Measurements from ENCODE around the gene PCP4L1. TPM values are rescaled to one million over a fixed set of nuclear protein-coding genes. Genes with fewer than 3 reads are reported as not detected.

PCP4L1 gene
- polyA plus RNA-seq, 6 donors from 2014 or later = not detected

DNA sequence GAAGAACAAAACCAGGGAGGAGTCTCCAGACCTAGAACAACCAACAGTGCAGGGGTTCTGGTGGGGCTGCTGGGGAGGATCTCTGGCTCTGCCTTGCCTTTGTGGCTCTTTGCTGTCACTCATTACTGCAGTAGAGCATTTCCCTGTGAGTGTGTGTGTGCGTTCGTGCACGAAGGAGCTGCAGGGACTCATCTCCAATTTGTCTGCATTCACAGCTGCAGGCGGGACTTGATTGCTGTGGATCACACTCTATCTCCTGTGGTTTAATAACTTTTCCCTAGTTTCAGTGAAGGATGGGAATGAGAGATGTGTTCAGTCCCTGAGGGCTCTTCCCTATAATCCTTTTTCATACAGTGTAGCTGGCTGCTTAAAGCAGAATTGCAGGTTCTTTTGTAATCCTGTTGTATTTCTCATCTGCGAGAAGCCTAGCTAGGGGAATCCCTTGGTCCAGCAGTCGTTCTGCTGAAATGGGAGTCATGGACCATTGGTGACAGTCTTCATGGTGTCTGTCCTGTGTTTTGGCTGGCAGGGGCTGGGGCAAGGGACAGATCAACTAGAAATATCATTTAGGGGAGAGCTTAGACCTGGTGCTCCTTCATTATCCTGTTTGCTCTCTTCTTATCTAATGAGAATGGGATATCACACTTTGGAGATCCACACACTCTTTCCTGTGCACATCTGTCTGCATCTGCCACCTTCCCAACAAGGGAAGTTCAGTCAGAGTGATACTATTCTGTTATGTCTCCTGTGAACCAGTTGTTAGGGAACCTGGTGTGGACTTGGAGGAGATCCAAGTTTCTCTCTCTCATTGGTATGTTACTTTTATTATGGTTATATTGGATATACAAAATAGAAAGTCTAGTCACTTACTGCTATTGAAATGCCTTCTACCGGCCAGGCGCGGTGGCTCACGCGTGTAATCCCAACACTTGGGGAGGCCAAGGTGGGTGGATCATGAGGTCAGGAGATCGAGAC lies 3.0 kb downstream of the PCP4L1 start:
- Mint-ChIP-seq H3K4me1 (peaks cover 11 to 32% (median 28%) of the 10 kb centered on the region in 3 donors), H3K27ac (peak overlapping the region in 2 of 6 donors; percentile 53 to 64), H3K27me3 (peaks cover 51 to 62% (median 61%) of the 10 kb centered on the region in 3 donors), H3K9me3 (peaks cover 0 to 20% (median 18%) of the 10 kb centered on the region in 7 donors), H3K36me3 (peaks cover 10 to 21% of the 10 kb centered on the region in 2 donors), H3K4me3 (no peak overlapping the region)
- DNase-seq = no peak
- ATAC-seq (ENCODE audit: low read depth in 2 of 2) = peak; percentile 37 to 40

- no peak for ATAC-seq (ENCODE audit: low read depth in 2 of 2)
- H3K27ac Mint-ChIP-seq = no peak overlapping the region
- no peak overlapping the region for H3K4me3 Mint-ChIP-seq
- H3K4me1 Mint-ChIP-seq = peaks cover 5 to 24% (median 21%) of the 10 kb centered on the region in 3 donors
- H3K9me3 Mint-ChIP-seq = no peaks in the 10 kb centered on the region
- peaks cover 19 to 30% (median 24%) of the 10 kb centered on the region in 3 donors for H3K27me3 Mint-ChIP-seq
- DNase-seq = no peak
- no peaks in the 10 kb centered on the region for H3K36me3 Mint-ChIP-seq
Observed at GRCh38 chr1:161265305-161265704, 6.8 kb downstream of the PCP4L1 start.

- Mint-ChIP-seq H3K4me1 (peaks cover 5 to 16% (median 14%) of the 10 kb centered on the region in 3 donors), H3K4me3 (no peak overlapping the region), H3K27ac (no peak overlapping the region), H3K9me3 (no peaks in the 10 kb centered on the region), H3K27me3 (peaks cover 11 to 21% (median 17%) of the 10 kb centered on the region in 3 donors), H3K36me3 (no peaks in the 10 kb centered on the region)
- ATAC-seq (ENCODE audit: low read depth in 2 of 2) (no peak), DNase-seq (no peak)
Observed at GRCh38 chr1:161266202-161266601, 7.7 kb downstream of the PCP4L1 start.

DNA sequence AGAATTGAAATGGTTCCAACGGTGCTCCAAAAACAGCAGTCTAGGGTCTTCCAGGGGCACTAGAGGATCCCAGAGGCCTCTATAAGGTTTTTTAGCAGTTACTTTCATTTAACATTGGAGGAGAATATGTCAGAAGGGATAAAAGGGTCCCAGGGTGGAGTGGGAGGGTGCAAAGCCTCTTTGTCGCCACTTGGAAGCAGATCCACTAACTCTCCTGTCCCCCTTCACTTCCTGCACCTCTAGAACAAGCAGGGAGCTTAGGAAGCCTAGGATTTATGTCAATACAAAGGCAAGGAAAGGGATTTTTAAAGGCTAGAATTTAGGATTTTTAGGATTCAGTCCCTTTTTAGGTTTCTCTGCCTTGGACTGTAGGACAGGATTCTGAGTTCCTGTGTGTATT lies 8.3 kb downstream of the PCP4L1 start:
- Mint-ChIP-seq H3K36me3 (no peaks in the 10 kb centered on the region), H3K9me3 (no peaks in the 10 kb centered on the region), H3K4me3 (no peak overlapping the region), H3K27me3 (peaks cover 5 to 17% (median 14%) of the 10 kb centered on the region in 3 donors), H3K4me1 (peaks cover 5 to 13% (median 10%) of the 10 kb centered on the region in 3 donors), H3K27ac (no peak overlapping the region)
- ATAC-seq (ENCODE audit: low read depth in 2 of 2) = no peak
- DNase-seq = no peak

DNA sequence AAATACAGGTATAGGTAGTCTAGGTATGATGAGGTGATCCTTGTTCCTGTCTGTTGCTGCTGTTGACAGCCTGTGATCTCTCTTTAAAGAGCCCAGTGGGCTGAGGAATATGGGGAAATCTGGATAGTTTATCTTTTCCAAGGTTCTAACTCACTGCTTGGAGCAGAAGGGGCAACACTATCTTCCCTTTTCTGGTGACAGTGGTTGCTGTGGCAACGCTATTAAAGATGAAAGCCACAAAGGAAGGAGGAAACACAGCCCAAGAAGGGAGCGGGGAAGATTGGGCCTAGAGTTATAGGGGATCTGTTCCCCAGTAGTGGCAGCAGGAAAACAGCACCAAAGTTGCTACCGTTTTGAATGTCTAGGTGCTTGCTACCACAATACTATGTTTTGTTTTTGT lies 8.8 kb downstream of the PCP4L1 start:
- no peak overlapping the region for H3K27ac Mint-ChIP-seq
- H3K9me3 Mint-ChIP-seq = no peaks in the 10 kb centered on the region
- no peak overlapping the region for H3K4me3 Mint-ChIP-seq
- peaks cover 5 to 13% (median 10%) of the 10 kb centered on the region in 3 donors for H3K4me1 Mint-ChIP-seq
- peaks cover 3 to 17% (median 10%) of the 10 kb centered on the region in 3 donors for H3K27me3 Mint-ChIP-seq
- ATAC-seq (ENCODE audit: low read depth in 2 of 2) (no peak), DNase-seq (no peak)
- no peaks in the 10 kb centered on the region for H3K36me3 Mint-ChIP-seq

GRCh38 chr1:161273402-161273801 lies 14.9 kb downstream of the PCP4L1 start:
- Mint-ChIP-seq H3K27ac (no peak overlapping the region), H3K4me1 (no peaks in the 10 kb centered on the region), H3K9me3 (no peaks in the 10 kb centered on the region), H3K4me3 (no peak overlapping the region), H3K27me3 (peaks cover 23 to 49% (median 39%) of the 10 kb centered on the region in 3 donors), H3K36me3 (no peaks in the 10 kb centered on the region)
- ATAC-seq (ENCODE audit: low read depth in 2 of 2) (no peak), DNase-seq (no peak)

DNA sequence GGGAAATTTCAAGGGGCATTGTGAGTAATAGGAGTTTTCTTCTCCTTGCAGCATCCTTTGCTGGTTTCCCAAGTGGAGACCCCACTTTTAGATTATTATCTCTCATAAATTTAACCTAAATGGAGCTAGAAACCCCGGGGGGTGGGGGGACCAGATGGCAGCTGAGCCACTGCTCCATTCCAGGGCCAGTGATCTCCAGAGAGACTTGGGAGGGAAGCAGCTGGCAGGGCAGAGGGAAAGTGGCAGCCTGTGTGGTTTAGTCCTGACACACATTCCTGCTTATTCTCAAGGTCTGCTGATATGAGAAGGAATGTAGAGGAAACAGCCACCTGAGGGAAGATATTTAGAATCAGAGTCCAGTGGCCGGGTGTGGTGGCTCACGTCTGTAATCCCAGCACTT lies 16.3 kb downstream of the PCP4L1 start:
- H3K4me1 Mint-ChIP-seq = no peaks in the 10 kb centered on the region
- ATAC-seq (ENCODE audit: low read depth in 2 of 2) (no peak), DNase-seq (no peak)
- H3K27me3 Mint-ChIP-seq = peaks cover 23 to 54% (median 45%) of the 10 kb centered on the region in 3 donors
- no peaks in the 10 kb centered on the region for H3K9me3 Mint-ChIP-seq
- H3K27ac Mint-ChIP-seq = no peak overlapping the region
- H3K4me3 Mint-ChIP-seq = no peak overlapping the region
- H3K36me3 Mint-ChIP-seq = peaks cover 0 to 7% of the 10 kb centered on the region in 2 donors

GRCh38 chr1:161282991-161283390 lies 24.4 kb downstream of the PCP4L1 start:
- H3K9me3 Mint-ChIP-seq = no peaks in the 10 kb centered on the region
- H3K27ac Mint-ChIP-seq = peak overlapping the region in 1 of 6 donors; percentile 6

GRCh38 chr1:161285113-161285512 lies 26.6 kb downstream of the PCP4L1 start:
- DNase-seq = no peak
- ATAC-seq (ENCODE audit: low read depth in 2 of 2) = no peak
- H3K4me3 Mint-ChIP-seq = no peak overlapping the region
- H3K36me3 Mint-ChIP-seq = no peaks in the 10 kb centered on the region
- no peak overlapping the region for H3K27ac Mint-ChIP-seq
- H3K27me3 Mint-ChIP-seq = peaks cover 9 to 10% (median 10%) of the 10 kb centered on the region in 3 donors
- peaks cover 3 to 9% (median 7%) of the 10 kb centered on the region in 3 donors for H3K4me1 Mint-ChIP-seq
- H3K9me3 Mint-ChIP-seq = no peaks in the 10 kb centered on the region

More at GRCh38 chr1:161282991-161283390, 24.4 kb downstream of the PCP4L1 start:
- ATAC-seq (ENCODE audit: low read depth in 2 of 2) (no peak), DNase-seq (no peak)
- Mint-ChIP-seq H3K4me1 (peaks cover 3 to 9% (median 7%) of the 10 kb centered on the region in 3 donors), H3K4me3 (no peak overlapping the region), H3K27me3 (peaks cover 9 to 22% (median 20%) of the 10 kb centered on the region in 3 donors), H3K36me3 (peaks cover 0 to 7% of the 10 kb centered on the region in 2 donors)

- H3K4me1 Mint-ChIP-seq = peaks cover 3 to 9% (median 7%) of the 10 kb centered on the region in 3 donors
- peak overlapping the region in 1 of 6 donors; percentile 24 for H3K27ac Mint-ChIP-seq
- H3K4me3 Mint-ChIP-seq = no peak overlapping the region
- no peak for DNase-seq
- ATAC-seq (ENCODE audit: low read depth in 2 of 2) = no peak
- H3K27me3 Mint-ChIP-seq = peaks cover 6 to 10% (median 9%) of the 10 kb centered on the region in 3 donors
- no peaks in the 10 kb centered on the region for H3K9me3 Mint-ChIP-seq
- H3K36me3 Mint-ChIP-seq = no peaks in the 10 kb centered on the region
Observed at GRCh38 chr1:161285521-161285920, 27.0 kb downstream of the PCP4L1 start.

- no peak for DNase-seq
- ATAC-seq (ENCODE audit: low read depth in 2 of 2) = no peak
- Mint-ChIP-seq H3K4me3 (no peak overlapping the region), H3K4me1 (peaks cover 6 to 14% (median 10%) of the 10 kb centered on the region in 3 donors), H3K27me3 (peaks cover 6 to 10% (median 6%) of the 10 kb centered on the region in 3 donors), H3K36me3 (no peaks in the 10 kb centered on the region), H3K27ac (peak overlapping the region in 1 of 6 donors; percentile 33), H3K9me3 (no peaks in the 10 kb centered on the region)
Observed at GRCh38 chr1:161287482-161288054, 29.0 kb downstream of the PCP4L1 start.

- H3K9me3 Mint-ChIP-seq = no peaks in the 10 kb centered on the region
- H3K4me1 Mint-ChIP-seq = peaks cover 3 to 7% (median 4%) of the 10 kb centered on the region in 3 donors
- ATAC-seq (ENCODE audit: low read depth in 2 of 2) (no peak), DNase-seq (no peak)
- H3K27ac Mint-ChIP-seq = peak overlapping the region in 1 of 6 donors; percentile 34
- no peaks in the 10 kb centered on the region for H3K36me3 Mint-ChIP-seq
- H3K4me3 Mint-ChIP-seq = peak overlapping the region in 1 of 8 donors; percentile 44
- H3K27me3 Mint-ChIP-seq = peaks cover 0 to 4% (median 0%) of the 10 kb centered on the region in 3 donors
Observed at GRCh38 chr1:161290779-161291178, 32.2 kb downstream of the PCP4L1 start.

- ATAC-seq (ENCODE audit: low read depth in 2 of 2) (no peak), DNase-seq (no peak)
- peak overlapping the region in 1 of 6 donors; percentile 54 for H3K27ac Mint-ChIP-seq
- H3K9me3 Mint-ChIP-seq = no peaks in the 10 kb centered on the region
- H3K4me3 Mint-ChIP-seq = no peak overlapping the region
- H3K36me3 Mint-ChIP-seq = no peaks in the 10 kb centered on the region
- no peaks in the 10 kb centered on the region for H3K27me3 Mint-ChIP-seq
- H3K4me1 Mint-ChIP-seq = peaks cover 9 to 19% (median 15%) of the 10 kb centered on the region in 3 donors
Observed at GRCh38 chr1:161297415-161297814, 38.9 kb downstream of the PCP4L1 start.

Measured in naive B cell (primary cell).